HepG2 (cell line): ENCODE measurements around the gene MLXIPL. TPM values are rescaled to one million over a fixed set of nuclear protein-coding genes. Genes with fewer than 3 reads are reported as not detected.

ENCODE experiments used
- DPF2 ChIP-seq: sonication (generic); formaldehyde crosslinking; IDR thresholded peaks from 2 replicates; pipeline ENCODE4 v1.4.0; 2020; ENCODE audit warnings: mild to moderate bottlenecking, low read depth, missing genetic modification reagents, borderline replicate concordance
- DR1 ChIP-seq: sonication (generic); formaldehyde crosslinking; IDR thresholded peaks from 2 replicates; pipeline ENCODE4 v1.8.0; 2021; ENCODE audit warnings: mild to moderate bottlenecking, missing genetic modification reagents, inconsistent platforms
- FOSL1 ChIP-seq: sonication (generic); formaldehyde crosslinking; IDR thresholded peaks from 2 replicates; pipeline ENCODE4 v1.9.0; 2021; ENCODE audit warnings: missing genetic modification reagents, borderline replicate concordance
- HNF4A ChIP-seq: sonication (generic); formaldehyde crosslinking; IDR thresholded peaks from 2 replicates; pipeline ENCODE4 v1.4.0; 2020; ENCODE audit warnings: missing genetic modification reagents
- HOXD1 ChIP-seq: sonication (generic); formaldehyde crosslinking; IDR thresholded peaks from 2 replicates; pipeline ENCODE4 v1.5.0; 2020; ENCODE audit warnings: missing genetic modification reagents
- IKZF4 ChIP-seq: sonication (generic); formaldehyde crosslinking; IDR thresholded peaks from 2 replicates; pipeline ENCODE4 v1.5.1; 2020; ENCODE audit warnings: borderline replicate concordance, mild to moderate bottlenecking, low read depth, missing genetic modification reagents; ENCODE audit errors: not compliant biosample characterization
- ISX ChIP-seq: sonication (generic); formaldehyde crosslinking; conservative IDR thresholded peaks from 2 replicates; pipeline ENCODE4 v1.5.0; 2020; ENCODE audit warnings: missing genetic modification reagents
- KAT8 ChIP-seq: IDR thresholded peaks from 2 replicates; pipeline ENCODE4 v1.6.1; 2016; ENCODE audit warnings: missing genetic modification reagents, missing compliant biosample characterization
- KLF9 ChIP-seq: IDR thresholded peaks from 2 replicates; pipeline ENCODE4 v1.6.1; 2016; ENCODE audit warnings: low read depth
- NFIC ChIP-seq: IDR thresholded peaks from 2 replicates; pipeline ENCODE4 v1.6.1; 2012; ENCODE audit warnings: mild to moderate bottlenecking, low read length, inconsistent platforms
- NR2C2 ChIP-seq: sonication (generic); formaldehyde crosslinking; IDR thresholded peaks from 2 replicates; pipeline ENCODE4 v1.4.0; 2020; ENCODE audit warnings: missing genetic modification reagents, mild to moderate bottlenecking, moderate library complexity, borderline replicate concordance
- PCBP1 ChIP-seq: fragments of 200-400 bp; formaldehyde crosslinking; IDR thresholded peaks from 2 replicates; pipeline ENCODE4 v1.6.1; 2017; ENCODE audit warnings: mild to moderate bottlenecking, low read depth, low read length, borderline replicate concordance
- PRMT3 ChIP-seq: sonication (generic); formaldehyde crosslinking; IDR thresholded peaks from 2 replicates; pipeline ENCODE4 v1.8.1; 2022; ENCODE audit warnings: low read depth, mild to moderate bottlenecking, moderate library complexity, missing genetic modification reagents, borderline replicate concordance
- RAD51 ChIP-seq: fragments of 450-650 bp; IDR thresholded peaks from 2 replicates; pipeline ENCODE4 v1.6.1; 2016; ENCODE audit warnings: borderline replicate concordance
- RFX5 ChIP-seq: IDR thresholded peaks from 2 replicates; pipeline ENCODE4 v1.6.1; 2011; ENCODE audit warnings: low read depth, low read length, improper control_type of control experiment
- SIX4 ChIP-seq: sonication (generic); formaldehyde crosslinking; IDR thresholded peaks from 2 replicates; pipeline ENCODE4 v1.4.0; 2020; ENCODE audit warnings: missing genetic modification reagents
- SOX13 ChIP-seq, 3 experiments: fragments of 450-650 bp in 1 of 3; sonication (generic) in 1 of 3; formaldehyde crosslinking in 1 of 3; IDR thresholded peaks in 2 of 3; conservative IDR thresholded peaks in 1 of 3; 2 replicates each; pipeline versions ENCODE4 v1.5.0 to v1.6.1; 2016 to 2020; ENCODE audit warnings: antibody characterized with exemption in 1 of 3, mild to moderate bottlenecking in 1 of 3, missing compliant biosample characterization in 1 of 3, missing genetic modification reagents in 1 of 3, moderate library complexity in 1 of 3
- TFDP2 ChIP-seq: sonication (generic); formaldehyde crosslinking; IDR thresholded peaks from 2 replicates; pipeline ENCODE4 v1.4.0; 2020; ENCODE audit warnings: missing genetic modification reagents
- ZFX ChIP-seq: sonication (generic); formaldehyde crosslinking; IDR thresholded peaks from 2 replicates; pipeline ENCODE4 v1.4.0; 2020; ENCODE audit warnings: mild to moderate bottlenecking, low read depth, missing genetic modification reagents, moderate library complexity
- ZNF143 ChIP-seq: sonication (generic); formaldehyde crosslinking; IDR thresholded peaks from 2 replicates; pipeline ENCODE4 v1.4.0; 2020; ENCODE audit warnings: missing genetic modification reagents
- ZNF446 ChIP-seq: sonication (generic); formaldehyde crosslinking; IDR thresholded peaks from 2 replicates; pipeline ENCODE4 v1.5.0; 2020; ENCODE audit warnings: mild to moderate bottlenecking, missing genetic modification reagents
- ZNF768 ChIP-seq: sonication (generic); formaldehyde crosslinking; IDR thresholded peaks from 2 replicates; pipeline ENCODE4 v1.4.0; 2020; ENCODE audit warnings: missing genetic modification reagents
- ZSCAN31 ChIP-seq: sonication (generic); formaldehyde crosslinking; IDR thresholded peaks from 2 replicates; pipeline ENCODE4 v1.5.0; 2020; ENCODE audit warnings: low read depth, mild to moderate bottlenecking, missing genetic modification reagents
- ZSCAN9 ChIP-seq: IDR thresholded peaks from 2 replicates; pipeline ENCODE4 v1.6.1; 2016; ENCODE audit warnings: borderline replicate concordance
- polyA plus RNA-seq, 8 experiments: library from polyadenylated mRNA; depleted of rRNA in 3 of 8; stranded (reverse) in 7 of 8; unstranded in 1 of 8; fragments of >200 nt; fragmentation: Illumina TruSeq in 4 of 8; extraction: Trizol in 4 of 8; gene quantifications; 2 replicates each; pipeline versions ENCODE4 v1.2.1 to v1.2.3, GENCODE V29; 2011 to 2016; ENCODE audit warnings: low read depth in 4 of 8, missing spikeins in 1 of 8, mixed read lengths in 1 of 8; ENCODE audit not compliant: insufficient read depth in 1 of 8
- total RNA-seq, 5 experiments: library from RNA; depleted of rRNA; stranded (reverse); fragments of >200 nt; fragmentation: Illumina TruSeq; extraction: Trizol; gene quantifications; 2 replicates each; pipeline ENCODE4 v1.2.3, GENCODE V29; 2016; ENCODE audit warnings: low read depth in 1 of 5
- TF ChIP-seq, protein P1 (sequence below): sonication (generic); formaldehyde crosslinking; IDR thresholded peaks from 2 replicates; pipeline ENCODE4 v1.5.1; 2020; ENCODE audit warnings: missing genetic modification reagents, mild to moderate bottlenecking, borderline replicate concordance
- TF ChIP-seq, protein P2 (sequence below): sonication (generic); formaldehyde crosslinking; IDR thresholded peaks from 2 replicates; pipeline ENCODE4 v1.5.0; 2020; ENCODE audit warnings: missing genetic modification reagents, mild to moderate bottlenecking, borderline replicate concordance

MLXIPL gene
- total and polyA plus RNA-seq, 2 of the 13 experiments (the other 11 are each of a cell fraction or from before 2014, with no cell fraction given) = 51.6 to 60.1 TPM

DNA sequence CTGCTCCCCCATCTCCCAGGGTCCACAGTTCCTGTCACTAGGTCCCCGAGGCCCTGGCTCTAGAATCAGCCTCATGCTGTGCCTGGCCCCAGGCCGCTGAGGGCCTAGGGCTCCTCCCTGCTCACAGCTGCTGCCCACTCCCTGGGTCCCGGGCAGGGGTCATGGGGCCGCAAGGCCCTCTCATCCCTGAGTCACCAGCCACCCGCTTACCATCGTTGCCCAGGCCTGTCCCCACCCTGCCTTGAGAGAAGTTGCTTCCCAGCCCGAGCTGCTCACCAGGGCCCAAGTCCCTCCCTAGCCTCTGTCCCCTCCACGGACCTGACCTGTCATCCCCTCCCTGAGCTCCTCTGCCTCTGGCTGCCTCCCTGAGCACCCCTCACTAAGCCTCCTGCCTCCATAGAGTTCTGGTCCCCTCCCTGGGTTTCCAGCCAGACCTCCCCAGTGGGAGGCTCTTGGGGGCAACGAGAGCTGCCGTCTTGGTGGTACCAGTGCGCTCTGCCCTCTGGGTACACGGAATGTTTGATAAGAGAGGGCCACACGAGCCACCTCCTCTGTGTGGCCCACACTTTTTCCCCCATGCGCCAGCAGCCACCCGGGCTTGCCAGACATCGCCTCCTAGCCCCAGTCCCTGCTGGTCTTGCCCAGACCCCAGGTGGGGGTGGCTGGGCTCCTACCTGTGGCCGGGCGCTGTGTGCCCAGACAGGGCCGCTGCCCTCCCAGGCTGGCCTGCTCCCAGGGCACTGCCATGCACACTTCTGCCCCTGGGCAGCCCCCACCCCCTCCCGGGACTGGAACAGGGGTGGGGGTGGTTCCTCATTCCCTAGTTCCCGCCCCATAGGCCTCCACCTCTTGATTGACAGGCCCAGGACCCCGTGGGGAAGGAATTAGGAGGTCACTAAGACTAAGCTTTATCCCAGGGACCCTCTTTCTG, 21.3 kb downstream of the MLXIPL start (continued):
- TF ChIP-seq NR2C2 (CRISPR knock-in tag) (no peak), ISX (CRISPR knock-in tag) (no peak), HNF4A (CRISPR knock-in tag) (no peak), ZSCAN9 (no peak), KAT8 (CRISPR knock-in tag) (no peak), PRMT3 (peak; percentile 85; the same call in 1 of the 2 replicates), TFDP2 (no peak), ZSCAN31 (CRISPR knock-in tag) (0 out of 2 replicates have a peak, but pooled peaks have one; percentile 33), RFX5 (no peak), NFIC (0 out of 2 replicates have a peak, but pooled peaks have one; percentile 12), SOX13 (IDR thresholded peaks at IDR 0.05) (no peak), SOX13 (CRISPR knock-in tag; conservative IDR thresholded peaks at IDR 0.05 in 1 of 2, IDR thresholded peaks at IDR 0.05 in 1 of 2) (no peak), KLF9 (CRISPR knock-in tag) (no peak), ZNF768 (CRISPR knock-in tag) (peak; percentile 22; the same call in 1 of the 2 replicates), DPF2 (no peak), ZFX (peak; percentile 13; the same call in 1 of the 2 replicates), SIX4 (CRISPR knock-in tag) (no peak), PCBP1 (peak; percentile 42), DR1 (CRISPR knock-in tag) (no peak), RAD51 (no peak), ZNF446 (no peak), IKZF4 (CRISPR knock-in tag) (peak; percentile 49), HOXD1 (peak; percentile 1; the same call in 1 of the 2 replicates), FOSL1 (CRISPR knock-in tag) (no peak), ZNF143 (CRISPR knock-in tag) (no peak)
- TF ChIP-seq, protein P1, sequence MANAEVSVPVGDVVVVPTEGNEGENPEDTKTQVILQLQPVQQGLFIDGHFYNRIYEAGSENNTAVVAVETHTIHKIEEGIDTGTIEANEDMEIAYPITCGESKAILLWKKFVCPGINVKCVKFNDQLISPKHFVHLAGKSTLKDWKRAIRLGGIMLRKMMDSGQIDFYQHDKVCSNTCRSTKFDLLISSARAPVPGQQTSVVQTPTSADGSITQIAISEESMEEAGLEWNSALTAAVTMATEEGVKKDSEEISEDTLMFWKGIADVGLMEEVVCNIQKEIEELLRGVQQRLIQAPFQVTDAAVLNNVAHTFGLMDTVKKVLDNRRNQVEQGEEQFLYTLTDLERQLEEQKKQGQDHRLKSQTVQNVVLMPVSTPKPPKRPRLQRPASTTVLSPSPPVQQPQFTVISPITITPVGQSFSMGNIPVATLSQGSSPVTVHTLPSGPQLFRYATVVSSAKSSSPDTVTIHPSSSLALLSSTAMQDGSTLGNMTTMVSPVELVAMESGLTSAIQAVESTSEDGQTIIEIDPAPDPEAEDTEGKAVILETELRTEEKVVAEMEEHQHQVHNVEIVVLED = no peak
- TF ChIP-seq, protein P2, sequence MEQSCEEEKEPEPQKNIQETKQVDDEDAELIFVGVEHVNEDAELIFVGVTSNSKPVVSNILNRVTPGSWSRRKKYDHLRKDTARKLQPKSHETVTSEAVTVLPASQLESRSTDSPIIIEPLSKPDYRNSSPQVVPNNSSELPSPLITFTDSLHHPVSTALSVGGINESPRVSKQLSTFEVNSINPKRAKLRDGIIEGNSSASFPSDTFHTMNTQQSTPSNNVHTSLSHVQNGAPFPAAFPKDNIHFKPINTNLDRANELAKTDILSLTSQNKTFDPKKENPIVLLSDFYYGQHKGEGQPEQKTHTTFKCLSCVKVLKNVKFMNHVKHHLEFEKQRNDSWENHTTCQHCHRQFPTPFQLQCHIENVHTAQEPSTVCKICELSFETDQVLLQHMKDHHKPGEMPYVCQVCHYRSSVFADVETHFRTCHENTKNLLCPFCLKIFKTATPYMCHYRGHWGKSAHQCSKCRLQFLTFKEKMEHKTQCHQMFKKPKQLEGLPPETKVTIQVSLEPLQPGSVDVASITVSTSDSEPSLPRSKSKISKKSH (CRISPR knock-in tag) = no peak
